ENCODE measurements around the gene TNFAIP3.
"Not testable (repeated sequence)": the region's sequence is repeated elsewhere in the genome, so short reads cannot be mapped to it uniquely, and the experiment has no call there.

The TNFAIP3 gene

DNA sequence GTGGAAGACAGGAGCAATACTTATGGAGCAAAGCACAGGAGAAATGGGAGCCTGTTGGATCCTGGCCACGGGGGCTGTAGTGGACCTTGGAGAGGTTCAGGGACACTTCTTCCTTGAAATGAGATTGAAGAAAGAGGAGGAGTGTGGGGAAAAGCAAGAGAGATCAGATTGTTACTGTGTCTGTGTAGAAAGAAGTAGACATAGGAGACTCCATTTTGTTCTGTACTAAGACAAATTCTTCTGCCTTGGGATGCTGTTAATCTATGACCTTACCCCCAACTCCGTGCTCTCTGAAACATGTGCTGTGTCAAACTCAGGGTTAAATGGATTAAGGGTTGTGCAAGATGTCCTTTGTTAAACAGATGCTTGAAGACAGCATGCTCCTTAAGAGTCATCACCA lies 22.7 kb upstream of the TNFAIP3 start:
- in situ Hi-C loops (cut with MboI; ENCODE audit: low sequenced_read_pairs): not testable (repeated sequence)

- in situ Hi-C loops (cut with MboI; ENCODE audit: low sequenced_read_pairs): not testable (repeated sequence)
These were observed 22.3 kb upstream of the TNFAIP3 start for GRCh38 chr6:137844773-137845172.

GRCh38 chr6:137845460-137845859 lies 21.6 kb upstream of the TNFAIP3 start:
- in situ Hi-C loops (cut with MboI; ENCODE audit: low sequenced_read_pairs): no loop called here

DNA sequence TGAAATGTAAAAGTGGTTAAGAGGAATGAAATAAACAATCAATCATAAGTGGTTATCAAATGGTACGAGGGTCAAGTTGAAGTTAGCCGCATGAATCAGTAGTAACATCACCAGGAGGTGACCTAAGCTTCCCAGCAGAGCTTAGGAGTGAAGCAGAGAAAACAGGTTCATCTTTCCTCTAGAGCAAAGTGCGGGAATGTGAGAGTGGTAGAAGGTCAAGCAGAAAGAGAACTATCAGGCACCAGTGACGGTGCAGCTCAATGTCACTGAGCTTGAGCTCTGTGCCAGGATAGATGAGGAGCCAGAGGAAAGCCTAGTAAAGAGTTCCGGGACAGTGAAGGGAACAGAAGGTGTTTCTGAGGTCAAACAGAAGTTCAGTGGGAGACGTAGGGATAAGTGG lies 20.8 kb upstream of the TNFAIP3 start:
- in situ Hi-C loops (cut with MboI; ENCODE audit: low sequenced_read_pairs): no loop called here

DNA sequence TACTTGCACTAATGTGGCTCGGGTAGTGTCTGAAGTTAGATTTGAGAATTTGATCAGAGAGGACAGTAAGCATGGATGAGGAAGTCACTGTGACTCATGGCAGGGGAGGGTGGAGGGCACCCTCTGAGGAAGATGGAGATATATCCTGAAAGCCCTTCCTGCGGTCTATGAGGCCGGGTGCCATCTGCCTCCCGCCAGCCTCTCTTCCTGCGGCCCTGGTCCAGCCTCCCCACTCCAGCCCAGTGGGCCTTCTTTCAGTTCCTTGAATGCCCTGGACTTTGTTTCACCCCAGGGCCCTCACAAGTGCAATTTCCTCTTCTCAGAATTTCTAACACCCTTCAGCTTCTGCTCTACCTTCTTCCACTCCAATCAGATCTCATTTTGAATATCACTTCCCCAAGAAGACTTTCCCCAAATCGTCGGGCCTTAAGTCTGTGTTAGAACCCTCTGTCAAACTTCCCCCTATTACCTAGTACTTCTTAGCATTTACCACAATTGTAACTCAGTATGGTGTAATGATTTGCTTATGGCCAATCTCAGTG lies 20.2 kb upstream of the TNFAIP3 start:
- in situ Hi-C loops (cut with MboI; ENCODE audit: low sequenced_read_pairs): no loop called here

- in situ Hi-C loops (cut with MboI; ENCODE audit: low sequenced_read_pairs): no loop called here
These were observed 19.3 kb upstream of the TNFAIP3 start for GRCh38 chr6:137847748-137848147.

GRCh38 chr6:137848672-137849071 lies 18.4 kb upstream of the TNFAIP3 start:
- in situ Hi-C loops (cut with MboI; ENCODE audit: low sequenced_read_pairs): no loop called here

DNA sequence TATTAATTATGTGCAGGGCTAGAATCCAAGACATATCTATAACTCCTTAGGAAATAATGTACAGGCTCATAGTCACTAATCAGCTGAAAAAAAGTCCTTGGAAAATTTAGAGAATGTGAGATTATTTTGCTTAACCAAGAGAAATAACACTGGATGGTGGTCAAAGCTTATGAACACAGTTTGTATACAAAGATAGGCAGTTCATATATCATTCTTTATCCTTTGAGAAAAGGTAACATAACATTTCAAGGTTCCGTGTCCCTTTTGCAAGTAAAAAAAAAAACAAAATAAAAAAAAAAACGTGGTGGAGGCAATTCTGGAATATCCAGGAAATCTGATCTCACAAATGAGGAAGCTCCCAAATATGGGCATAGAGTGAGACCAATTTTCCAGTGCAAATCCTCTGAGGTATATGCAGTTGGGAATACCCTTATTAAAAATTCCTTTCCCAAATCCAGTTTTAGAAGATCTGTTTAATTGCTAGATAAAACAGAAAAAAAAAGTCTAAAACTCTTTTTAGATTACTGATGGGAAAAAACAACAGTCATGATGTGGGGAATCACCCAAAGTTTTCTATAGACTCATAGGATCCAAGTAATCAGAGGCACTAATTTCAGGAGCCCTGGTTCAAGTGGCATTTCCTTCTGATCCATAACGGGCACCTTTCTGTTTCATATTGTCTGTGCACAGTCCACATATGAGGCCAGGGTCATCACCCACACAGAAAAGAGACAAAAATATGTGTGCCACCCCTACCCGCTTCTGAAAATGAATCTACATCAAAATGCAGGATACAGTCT lies 17.7 kb upstream of the TNFAIP3 start:
- in situ Hi-C loops (cut with MboI; ENCODE audit: low sequenced_read_pairs): no loop called here

- in situ Hi-C loops (cut with MboI; ENCODE audit: low sequenced_read_pairs): no loop called here
These were observed 16.9 kb upstream of the TNFAIP3 start for GRCh38 chr6:137849981-137850714.

DNA sequence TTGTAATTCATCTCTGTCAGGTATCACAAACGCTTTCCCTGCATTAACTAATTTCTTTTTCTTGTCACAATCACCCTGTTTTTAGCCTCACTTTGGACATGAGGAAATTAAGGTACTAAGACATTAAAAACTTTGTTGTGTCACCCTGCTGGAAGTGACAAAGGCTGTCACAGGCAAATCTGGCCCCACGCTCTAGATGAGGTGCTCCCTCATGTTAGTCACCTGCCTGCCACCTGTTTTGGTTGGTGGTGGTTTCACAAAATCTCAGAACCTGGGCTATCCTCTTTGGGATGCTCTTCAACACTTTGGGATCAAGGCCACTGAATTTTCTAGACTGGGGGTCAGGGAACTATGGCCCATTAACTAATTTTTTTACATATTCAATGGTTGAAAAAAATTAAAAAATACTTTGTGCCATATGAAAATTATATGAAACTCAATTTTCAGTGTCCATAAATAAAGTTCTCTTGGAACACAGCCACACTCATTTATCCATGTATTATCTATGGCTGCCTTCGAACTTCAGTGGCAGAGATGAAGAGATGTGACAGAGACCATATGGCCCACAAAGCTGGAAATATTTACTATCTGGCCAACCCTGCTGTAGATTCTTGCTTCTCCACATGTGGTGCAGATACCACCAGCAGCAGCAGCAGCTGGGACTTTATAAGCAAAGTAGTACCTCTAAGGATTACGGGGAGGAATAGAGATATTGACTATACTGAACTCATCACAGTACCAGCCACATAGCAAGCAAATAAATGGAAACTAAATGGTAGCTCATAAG lies 16.1 kb upstream of the TNFAIP3 start:
- in situ Hi-C loops (cut with MboI; ENCODE audit: low sequenced_read_pairs): no loop called here

GRCh38 chr6:137851669-137852068 lies 15.4 kb upstream of the TNFAIP3 start:
- in situ Hi-C loops (cut with MboI; ENCODE audit: low sequenced_read_pairs): no loop called here

DNA sequence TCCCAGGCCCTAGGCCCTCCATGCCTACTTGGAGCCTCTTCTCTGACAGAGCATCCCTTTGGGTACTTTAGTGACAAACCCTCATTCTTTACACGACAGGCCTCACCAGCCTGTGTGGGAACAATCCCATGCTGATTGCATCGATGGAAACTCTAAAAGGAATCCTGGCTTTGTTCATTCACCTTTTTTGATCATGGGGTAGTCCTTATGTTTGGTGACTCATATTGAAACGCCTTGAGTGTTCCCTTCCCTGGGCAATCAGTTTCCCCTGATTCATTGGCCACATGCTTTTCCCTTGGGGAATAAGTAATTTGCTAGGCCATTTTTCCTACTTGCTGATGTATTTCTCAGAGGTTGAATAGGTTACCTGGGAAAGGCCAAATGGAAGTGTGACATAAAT lies 14.7 kb upstream of the TNFAIP3 start:
- in situ Hi-C loops (cut with MboI; ENCODE audit: low sequenced_read_pairs): no loop called here

GRCh38 chr6:137852811-137853210 lies 14.2 kb upstream of the TNFAIP3 start:
- in situ Hi-C loops (cut with MboI; ENCODE audit: low sequenced_read_pairs): no loop called here

DNA sequence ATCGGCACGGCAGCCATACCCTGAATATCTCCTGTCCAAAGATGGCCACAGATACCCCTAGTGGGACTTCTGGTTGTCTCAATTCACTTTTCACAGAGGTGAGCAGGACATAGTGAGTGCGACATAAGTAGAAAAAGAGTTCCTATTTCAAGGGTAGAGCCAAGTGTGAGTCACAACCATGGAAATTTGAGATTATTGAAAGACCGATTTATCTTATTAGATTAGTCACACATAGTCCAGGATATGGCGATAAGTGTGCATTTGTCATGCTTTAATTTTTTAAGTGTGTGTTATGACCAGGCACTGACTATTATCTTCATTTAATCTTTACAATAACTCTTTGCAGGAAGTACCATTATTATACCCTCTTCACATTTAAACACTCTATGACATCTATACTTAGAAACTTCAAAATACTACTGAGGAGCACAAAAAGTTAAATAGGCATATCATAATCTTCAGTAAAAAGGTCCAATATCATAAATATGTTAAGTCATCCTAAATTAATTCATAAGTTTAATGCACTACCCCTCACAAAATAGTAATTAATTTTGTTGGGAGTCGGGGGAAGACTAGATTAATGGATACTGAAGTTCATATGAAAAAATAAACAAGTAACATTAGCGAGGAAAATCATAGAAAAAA lies 13.4 kb upstream of the TNFAIP3 start:
- in situ Hi-C loops (cut with MboI; ENCODE audit: low sequenced_read_pairs): no loop called here

- in situ Hi-C loops (cut with MboI; ENCODE audit: low sequenced_read_pairs): no loop called here
These were observed 10.7 kb upstream of the TNFAIP3 start for GRCh38 chr6:137856138-137856898.

DNA sequence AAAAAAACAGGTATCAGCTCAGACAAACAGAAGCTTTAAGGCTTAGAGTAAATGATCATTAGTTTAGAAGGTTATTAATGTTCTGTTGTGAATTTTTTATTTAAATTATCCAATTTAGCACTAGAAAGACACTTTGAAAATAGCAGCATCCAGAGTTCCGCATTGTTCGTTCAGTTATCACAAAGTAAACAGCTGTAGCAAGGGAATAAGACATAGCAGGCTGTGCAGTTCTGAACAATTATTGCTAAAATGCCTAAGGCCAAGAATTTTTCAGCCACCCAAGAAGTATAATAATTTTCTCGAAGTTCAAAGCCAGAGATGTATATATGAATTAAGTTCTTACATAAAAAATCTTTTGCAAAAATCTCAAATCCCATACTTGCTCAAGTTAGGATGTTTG lies 8.0 kb upstream of the TNFAIP3 start:
- in situ Hi-C loops (cut with MboI; ENCODE audit: low sequenced_read_pairs): no loop called here

GRCh38 chr6:137860394-137861005 lies 6.6 kb upstream of the TNFAIP3 start:
- in situ Hi-C loops (cut with MboI; ENCODE audit: low sequenced_read_pairs): no loop called here

- in situ Hi-C loops (cut with MboI; ENCODE audit: low sequenced_read_pairs): no loop called here
These were observed 5.3 kb upstream of the TNFAIP3 start for GRCh38 chr6:137861550-137862337.
